ENCODE results near the gene UNKL.
"Not testable (repeated sequence)": the region's sequence is repeated elsewhere in the genome, so short reads cannot be mapped to it uniquely, and the experiment has no call there.

UNKL gene

DNA sequence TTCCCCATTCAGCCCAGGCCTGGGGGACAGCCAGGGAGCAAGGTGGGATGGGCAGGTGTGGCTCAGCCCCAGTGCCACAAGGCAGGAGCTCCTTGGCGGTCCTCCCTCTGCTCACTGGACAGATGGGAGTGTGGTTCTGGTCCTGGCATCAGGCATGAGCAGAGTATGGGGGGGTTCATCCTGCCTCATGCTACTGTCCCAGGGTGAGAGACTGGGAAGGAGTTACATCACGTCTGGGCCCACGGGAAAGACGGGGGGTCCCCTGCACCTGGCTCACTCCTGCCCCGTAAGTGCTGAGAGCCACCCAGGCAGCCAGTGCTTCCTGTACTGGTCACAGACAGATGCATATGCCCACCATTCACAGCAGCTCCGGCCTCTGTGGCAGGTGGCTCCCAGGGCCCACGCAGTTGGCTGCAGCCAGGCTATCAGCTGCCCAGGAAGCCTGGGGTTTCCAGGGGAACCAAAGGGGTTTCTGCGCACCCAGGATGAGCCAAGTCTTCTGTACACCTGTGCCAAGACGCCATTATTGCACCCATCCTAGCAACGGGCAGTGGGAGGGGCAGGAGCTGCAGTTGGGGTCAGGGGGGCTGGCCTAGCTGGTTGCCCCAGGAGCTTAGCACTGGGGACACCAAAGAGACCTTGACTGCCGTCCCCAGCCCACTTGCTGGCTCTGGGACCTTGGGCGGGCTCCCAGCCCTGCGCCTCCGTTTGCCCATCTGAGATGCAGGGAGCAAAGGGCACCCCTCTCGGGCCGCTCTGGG, 79.1 kb downstream of the UNKL start:
- DNase-seq, result no peak

DNA sequence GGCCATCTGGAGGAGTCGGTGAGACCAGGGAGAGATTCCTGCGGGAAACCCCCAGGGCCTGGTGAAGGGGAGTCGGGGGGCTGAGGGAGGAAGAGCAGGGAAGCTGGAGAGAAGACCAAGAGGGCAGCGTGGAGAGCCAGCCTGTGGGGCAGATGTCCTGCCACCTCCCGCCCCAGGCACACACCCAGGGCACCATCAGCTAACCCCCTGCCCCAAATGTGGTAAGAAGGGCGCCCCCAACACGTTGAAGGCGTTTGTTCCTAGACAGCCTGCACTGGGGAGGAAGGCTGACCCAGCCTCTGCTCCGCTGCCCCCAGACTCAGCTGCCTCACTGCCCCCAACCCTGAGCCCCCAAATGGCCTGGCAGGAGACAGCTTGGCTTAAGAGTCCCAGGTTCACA, 79.8 kb downstream of the UNKL start:
- no peak for DNase-seq

GRCh38 chr16:1333854-1334700, 80.4 kb downstream of the UNKL start:
- no peak for DNase-seq

DNA sequence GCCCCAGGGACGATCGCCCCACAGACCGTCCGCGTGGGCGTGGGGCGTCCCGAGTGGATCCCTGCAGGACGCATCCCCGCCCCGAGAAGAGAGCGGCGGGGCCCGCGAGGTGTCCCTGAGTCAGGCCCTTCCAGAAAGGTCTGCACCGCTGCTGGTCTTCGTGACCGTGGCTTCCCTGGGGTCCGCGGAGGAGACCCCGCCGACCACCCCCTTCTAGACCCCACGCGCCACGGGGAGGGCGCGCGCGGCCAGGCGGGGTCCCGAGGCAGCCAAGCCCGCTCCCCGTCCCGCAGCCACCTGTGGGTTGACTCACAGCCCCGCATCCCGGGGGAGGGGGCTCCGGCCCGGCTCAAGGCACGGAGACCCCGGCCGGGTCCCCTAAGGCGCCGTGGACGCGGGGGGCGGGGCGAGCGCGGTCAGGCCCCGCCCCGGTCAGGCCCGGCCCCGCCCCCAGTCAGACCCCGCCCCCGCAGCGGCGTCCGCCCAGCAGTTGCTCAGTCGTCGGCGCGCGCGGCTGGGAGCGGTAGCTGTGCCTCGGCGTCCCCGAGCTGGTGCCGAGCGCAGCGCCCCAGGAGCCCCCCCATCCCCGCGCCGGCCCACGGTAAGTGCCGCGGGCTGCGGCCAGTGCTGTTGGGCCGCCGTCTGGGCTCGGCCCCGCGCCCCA, 81.2 kb downstream of the UNKL start, which contains the start of gene BAIAP3:
TSS of gene BAIAP3 (plus strand) at position 497 of the 664 bp plus-strand sequence. CDS start 4,905 bp downstream, outside the sequence.
- DNase-seq, result peak; percentile 51

- DNase-seq, result no peak
Observed at GRCh38 chr16:1332618-1333148, 81.8 kb downstream of the UNKL start.

- DNase-seq, result peak; percentile 74
Observed at GRCh38 chr16:1331712-1332617, 82.5 kb downstream of the UNKL start.

DNA sequence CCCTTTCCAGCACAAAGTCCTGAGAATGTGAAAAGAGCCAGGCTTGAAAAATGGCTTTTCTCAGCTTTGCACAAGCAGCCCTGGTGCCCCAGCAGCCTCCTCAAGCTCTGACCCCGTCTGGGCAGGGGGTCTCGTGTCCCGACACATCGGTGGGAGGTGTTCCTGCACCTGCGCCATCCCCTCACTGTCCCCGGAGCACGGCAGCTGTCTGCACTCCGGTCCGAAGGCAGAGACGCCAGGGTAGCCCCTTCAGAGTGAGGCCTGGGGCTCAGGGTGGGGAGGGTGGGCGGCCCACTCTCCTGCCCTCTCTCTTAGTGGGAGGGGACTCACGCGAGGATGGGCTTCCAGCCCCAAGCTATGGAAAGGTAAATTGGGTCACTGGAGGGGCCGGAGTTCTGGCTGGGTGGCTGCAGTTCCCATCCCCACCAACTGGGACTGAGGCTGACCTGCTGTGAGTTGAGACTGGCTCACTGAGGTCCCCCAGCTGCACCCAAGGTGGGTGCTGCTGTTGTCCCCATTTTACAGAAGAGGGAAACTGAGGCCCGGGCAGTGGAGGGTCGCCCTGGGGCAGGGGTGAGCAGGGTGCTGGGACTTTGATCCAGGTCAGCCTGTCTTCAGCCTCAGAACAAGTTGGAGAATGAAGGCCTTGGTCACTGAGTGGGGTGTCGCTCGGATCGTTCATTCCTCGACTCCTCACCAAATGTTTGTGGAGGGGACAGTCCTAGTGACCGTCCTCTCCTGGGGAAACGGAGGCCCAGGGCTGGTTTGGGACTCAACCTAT, 83.4 kb downstream of the UNKL start:
- no peak for DNase-seq

DNA sequence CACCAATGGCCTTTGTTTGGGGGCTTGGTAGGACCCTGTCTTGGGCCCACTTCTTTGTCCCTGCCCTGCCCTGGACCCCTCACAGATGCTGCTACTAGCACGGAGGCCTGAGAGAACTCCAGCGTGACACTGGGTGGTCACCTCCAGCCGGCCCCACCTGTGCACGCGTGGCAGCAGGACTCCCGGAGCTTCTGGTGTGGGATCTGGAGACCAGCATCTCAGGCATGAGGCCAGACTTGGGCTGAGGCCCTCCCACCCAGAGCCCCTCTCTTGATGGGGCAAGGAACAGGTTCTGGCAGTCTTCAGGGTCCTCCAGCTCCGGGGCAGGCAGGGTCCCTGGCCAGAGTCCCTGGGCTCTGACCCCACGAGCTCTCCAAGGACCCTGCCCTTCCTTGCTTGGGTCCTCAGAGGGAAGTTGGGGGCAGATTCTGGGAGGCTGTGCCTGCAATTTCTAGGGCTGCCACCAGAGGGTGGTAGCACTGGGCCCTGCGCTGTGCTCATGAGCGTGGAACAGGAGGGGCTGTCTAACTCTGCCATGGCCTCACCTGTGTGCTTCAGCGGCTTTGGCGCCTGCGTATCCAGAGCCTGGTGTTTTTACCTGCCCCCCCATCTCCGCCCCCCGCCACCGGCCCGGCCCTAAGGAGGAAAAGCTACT, 84.1 kb downstream of the UNKL start:
- DNase-seq, result no peak

DNA sequence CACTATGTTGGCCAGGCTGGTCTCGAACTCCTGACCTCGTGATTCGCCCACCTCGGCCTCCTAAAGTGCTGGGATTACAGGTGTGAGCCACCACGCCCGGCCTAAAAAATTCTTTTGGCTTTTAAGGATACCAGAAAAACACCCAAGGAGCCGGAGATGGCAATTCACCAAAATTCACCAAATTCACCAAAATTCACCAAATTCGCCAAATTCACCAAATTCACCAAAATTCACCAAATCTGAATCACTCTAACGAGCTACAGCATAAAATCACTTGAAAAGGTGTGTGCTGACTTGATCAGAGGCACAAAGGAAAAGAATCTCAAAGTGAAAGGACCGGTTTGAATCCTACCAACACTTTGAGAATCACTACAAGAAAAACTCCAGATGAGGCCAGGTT, 85.5 kb downstream of the UNKL start:
- DNase-seq, result not testable (repeated sequence)

GRCh38 chr16:1328136-1328535, 86.4 kb downstream of the UNKL start:
- DNase-seq, result not testable (repeated sequence)

GRCh38 chr16:1327619-1327947, 86.9 kb downstream of the UNKL start:
- DNase-seq, result no peak

GRCh38 chr16:1326946-1327618, 87.4 kb downstream of the UNKL start:
- no peak for DNase-seq

GRCh38 chr16:1326391-1326790, 88.1 kb downstream of the UNKL start:
- no peak for DNase-seq

GRCh38 chr16:1325673-1326371, 88.7 kb downstream of the UNKL start:
- DNase-seq, result no peak

DNA sequence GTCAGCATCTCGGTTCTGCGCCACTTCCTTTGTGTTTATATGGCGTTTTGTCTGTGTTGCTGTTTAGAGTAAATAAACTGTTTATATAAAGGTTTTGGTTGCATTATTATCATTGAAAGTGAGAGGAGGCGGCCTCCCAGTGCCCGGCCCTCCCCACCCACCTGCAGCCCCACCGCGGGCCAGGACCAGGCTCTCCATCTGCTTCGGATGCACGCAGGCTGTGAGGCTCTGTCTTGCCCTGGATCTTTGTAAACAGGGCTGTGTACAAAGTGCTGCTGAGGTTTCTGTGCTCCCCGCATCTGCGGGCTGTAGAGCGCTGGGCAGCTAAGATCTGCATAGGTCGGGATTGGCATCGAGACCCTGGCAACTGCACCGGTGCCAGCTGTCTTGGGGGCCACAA, 89.2 kb downstream of the UNKL start:
- no peak for DNase-seq

GRCh38 chr16:1324286-1324826, 90.1 kb downstream of the UNKL start:
- DNase-seq, result no peak

DNA sequence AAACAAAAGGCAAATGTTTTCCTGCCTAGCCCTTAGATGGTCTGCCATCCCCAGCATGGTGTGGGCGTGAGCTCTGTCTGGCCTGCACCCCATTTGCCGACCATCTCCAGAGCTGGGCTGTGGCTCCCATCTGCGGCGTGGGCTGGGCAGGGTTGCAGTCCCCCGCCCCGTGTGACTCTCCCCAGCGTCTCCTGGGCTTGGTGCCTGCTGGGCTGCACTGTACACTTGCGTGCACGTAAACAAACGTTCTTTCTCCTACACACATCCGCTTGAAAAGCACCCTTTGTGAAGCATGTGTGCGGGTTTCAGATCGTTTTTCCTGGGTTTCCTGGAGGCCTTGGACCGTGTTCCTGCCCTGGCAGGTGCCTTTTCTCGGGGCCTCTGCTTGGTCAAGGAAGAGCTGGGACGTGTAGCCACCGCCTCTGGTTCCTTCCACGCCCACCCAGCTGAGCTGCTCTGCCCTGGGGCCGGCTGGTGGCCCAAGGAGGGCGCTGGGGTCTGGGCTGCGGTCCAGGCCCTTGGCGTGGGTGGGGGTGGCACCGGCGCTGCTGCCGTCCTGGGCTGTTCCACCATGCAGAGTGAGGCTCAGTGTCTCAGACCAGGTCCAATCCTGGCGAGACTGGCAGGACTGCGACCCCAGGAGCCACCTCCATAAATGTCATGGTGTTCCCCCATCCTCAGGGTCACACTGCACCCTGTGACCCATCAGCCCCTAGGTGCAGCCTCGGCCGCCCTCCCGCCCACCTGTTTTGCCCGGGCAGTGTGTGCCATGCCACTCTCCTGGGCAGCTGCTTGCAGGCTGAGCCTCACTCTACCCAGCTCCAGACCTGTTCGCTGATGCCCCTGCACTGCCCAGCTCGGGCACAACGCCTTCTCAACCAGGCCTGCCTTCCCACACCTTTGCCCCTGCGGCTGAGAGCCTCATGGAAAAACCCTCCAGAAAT, 90.9 kb downstream of the UNKL start:
- DNase-seq, result no peak

DNA sequence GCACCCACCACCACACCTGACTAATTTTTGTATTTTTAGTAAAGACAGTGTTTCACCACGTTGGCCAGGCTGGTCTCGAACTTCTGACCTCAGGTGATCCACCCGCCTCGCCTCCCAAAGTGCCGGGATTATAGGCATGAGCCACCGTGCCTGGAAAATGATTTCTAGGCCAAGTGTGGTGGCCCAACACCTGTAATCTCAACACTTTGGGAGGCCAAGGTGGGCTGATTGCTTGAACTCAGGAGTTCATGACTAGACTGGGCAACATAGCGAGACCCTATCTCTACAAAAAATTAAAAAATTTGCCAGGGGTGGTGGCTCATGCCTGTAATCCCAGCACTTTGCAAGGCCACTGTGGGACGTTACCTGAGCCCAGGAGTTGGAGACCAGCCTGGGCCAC, 92.1 kb downstream of the UNKL start:
- DNase-seq, result no peak

All from CD4-positive, alpha-beta T cell treated with Interleukin-10 for 1 hour (primary cell).